ENCODE measurements around the gene NIN.

Gene NIN

GRCh38 chr14:50826681-50827080, 4.3 kb downstream of the NIN start:
- in situ Hi-C loops (cut with MboI; ENCODE audit: low pct_unique_long_range_greater_than_20kb, low sequenced_read_pairs, unreplicated experiment), result no loop called here
- DNase-seq (ENCODE audit: low spot score), result no peak
- TF ChIP-seq CTCF (IDR thresholded peaks at IDR 0.05; ENCODE audit: extremely low read depth, insufficient read depth, missing control alignments), result no peak

GRCh38 chr14:50825307-50825706, 5.7 kb downstream of the NIN start:
- no peak for DNase-seq (ENCODE audit: low spot score)
- no peak for TF ChIP-seq CTCF (IDR thresholded peaks at IDR 0.05; ENCODE audit: extremely low read depth, insufficient read depth, missing control alignments)
- in situ Hi-C loops (cut with MboI; ENCODE audit: low pct_unique_long_range_greater_than_20kb, low sequenced_read_pairs, unreplicated experiment), result no loop called here

GRCh38 chr14:50823762-50824636, 7.0 kb downstream of the NIN start:
- DNase-seq (ENCODE audit: low spot score), result peak; percentile 39
- in situ Hi-C loops (cut with MboI; ENCODE audit: low pct_unique_long_range_greater_than_20kb, low sequenced_read_pairs, unreplicated experiment), result no loop called here
- no peak for TF ChIP-seq CTCF (IDR thresholded peaks at IDR 0.05; ENCODE audit: extremely low read depth, insufficient read depth, missing control alignments)

GRCh38 chr14:50823051-50823761, 7.8 kb downstream of the NIN start:
- DNase-seq (ENCODE audit: low spot score), result no peak
- in situ Hi-C loops (cut with MboI; ENCODE audit: low pct_unique_long_range_greater_than_20kb, low sequenced_read_pairs, unreplicated experiment), result no loop called here
- TF ChIP-seq CTCF (IDR thresholded peaks at IDR 0.05; ENCODE audit: extremely low read depth, insufficient read depth, missing control alignments), result no peak

- no peak for DNase-seq (ENCODE audit: low spot score)
- no peak for TF ChIP-seq CTCF (IDR thresholded peaks at IDR 0.05; ENCODE audit: extremely low read depth, insufficient read depth, missing control alignments)
- in situ Hi-C loops (cut with MboI; ENCODE audit: low pct_unique_long_range_greater_than_20kb, low sequenced_read_pairs, unreplicated experiment), result no loop called here
Observed at GRCh38 chr14:50822501-50823042, 8.4 kb downstream of the NIN start.

- DNase-seq (ENCODE audit: low spot score), result no peak
- no peak for TF ChIP-seq CTCF (IDR thresholded peaks at IDR 0.05; ENCODE audit: extremely low read depth, insufficient read depth, missing control alignments)
- in situ Hi-C loops (cut with MboI; ENCODE audit: low pct_unique_long_range_greater_than_20kb, low sequenced_read_pairs, unreplicated experiment), result no loop called here
Observed at GRCh38 chr14:50821510-50822464, 9.2 kb downstream of the NIN start.
